Tibial nerve (tissue), 4 donors: ENCODE results near the gene RSRC1. TPM values are rescaled to one million over a fixed set of nuclear protein-coding genes. Genes with fewer than 3 reads are reported as not detected.

Source experiments
- DNase-seq, 2 donors: peaks; one replicate each; pipeline ENCODE4 v3.0.0-alpha.2; 2019; ENCODE audit warnings: low spot score in 2 of 2
- H3K27ac ChIP-seq, 4 donors: fragments of 200-600 bp; sonication (generic) in 3 of 4; one replicate each; pipeline ENCODE4 v1.5.1; 2017 to 2019; ENCODE audit warnings: mild to moderate bottlenecking in 1 of 4
- H3K27me3 ChIP-seq, 2 donors: fragments of 200-600 bp; sonication (generic) in 1 of 2; one replicate each; pipeline versions ENCODE4 v1.5.1 to v1.6.0; 2017 to 2019
- H3K36me3 ChIP-seq, 3 donors: fragments of 200-600 bp; sonication (generic); one replicate each; pipeline ENCODE4 v1.5.1; 2018 to 2019
- H3K4me1 ChIP-seq, 4 donors: fragments of 200-600 bp; sonication (generic) in 3 of 4; one replicate each; pipeline ENCODE4 v1.5.1; 2017 to 2019
- H3K4me3 ChIP-seq, 4 donors: fragments of 200-600 bp; sonication (generic) in 3 of 4; one replicate each; pipeline ENCODE4 v1.5.1; 2017 to 2019; ENCODE audit warnings: mild to moderate bottlenecking in 1 of 4, moderate library complexity in 1 of 4
- H3K9me3 ChIP-seq, 4 donors: fragments of 200-600 bp; sonication (generic) in 3 of 4; one replicate each; pipeline ENCODE4 v1.5.1; 2017 to 2019
- EP300 ChIP-seq, 2 donors: sonication (generic); formaldehyde crosslinking; IDR thresholded peaks; one replicate each; pipeline ENCODE4 v1.6.1; 2017; ENCODE audit warnings: antibody characterized with exemption in 2 of 2, mild to moderate bottlenecking in 1 of 2
- POLR2A ChIP-seq, 2 donors: fragments of 450-650 bp; IDR thresholded peaks; one replicate each; pipeline ENCODE4 v1.6.1; 2017; ENCODE audit warnings: antibody characterized with exemption in 2 of 2, mild to moderate bottlenecking in 2 of 2, moderate library complexity in 2 of 2
- WGBS, 2 donors: methylation state at CpG; one replicate each; pipeline ENCODE4 v1.1.5; 2018; 5-methylcytosine and 5-hydroxymethylcytosine counted together
- total RNA-seq, 4 donors: library from RNA; depleted of rRNA; stranded (reverse); fragments of >200 nt; gene quantifications; one replicate each; pipeline ENCODE4 v1.1.0, GENCODE V29; 2016
- TF ChIP-seq, protein P1 (sequence below), 5 experiments: fragments of 200-600 bp in 3 of 5; fragments of 450-650 bp in 2 of 5; sonication (generic) in 3 of 5; IDR thresholded peaks; one replicate each; pipeline ENCODE4 v1.5.1; 2016 to 2019; ENCODE audit warnings: antibody characterized with exemption in 5 of 5, mild to moderate bottlenecking in 3 of 5, moderate library complexity in 2 of 5

Gene RSRC1
- total RNA-seq, 4 donors from 2014 or later: 58.2 to 70.5 (median 68.6) TPM

DNA sequence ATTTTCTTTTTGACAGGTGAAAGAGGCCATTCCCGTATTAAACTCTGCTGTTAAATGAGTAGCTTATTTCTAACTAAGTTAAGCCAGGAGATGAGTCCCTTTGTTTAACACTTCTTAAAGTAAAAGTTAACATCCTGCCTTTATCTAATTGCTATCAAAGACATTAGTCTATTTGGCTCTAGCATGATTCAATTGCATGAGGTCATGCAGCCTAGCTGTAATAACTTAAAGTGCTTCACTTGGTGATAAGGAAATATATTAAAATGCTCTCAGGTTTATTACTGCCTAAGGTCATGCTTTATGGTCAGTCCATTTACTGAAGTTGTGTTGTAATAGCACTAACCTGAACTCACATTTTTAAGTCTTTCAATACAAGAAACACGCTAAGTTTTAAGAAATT, 378.8 kb downstream of the RSRC1 start:
- Histone ChIP-seq H3K9me3 (no peaks in the 10 kb centered on the region), H3K4me1 (peaks cover 0 to 5% (median 0%) of the 10 kb centered on the region in 4 donors), H3K27me3 (no peaks in the 10 kb centered on the region), H3K27ac (no peak overlapping the region), H3K4me3 (no peak overlapping the region), H3K36me3 (no peaks in the 10 kb centered on the region)
- DNase-seq: no peak
- TF ChIP-seq, protein P1, sequence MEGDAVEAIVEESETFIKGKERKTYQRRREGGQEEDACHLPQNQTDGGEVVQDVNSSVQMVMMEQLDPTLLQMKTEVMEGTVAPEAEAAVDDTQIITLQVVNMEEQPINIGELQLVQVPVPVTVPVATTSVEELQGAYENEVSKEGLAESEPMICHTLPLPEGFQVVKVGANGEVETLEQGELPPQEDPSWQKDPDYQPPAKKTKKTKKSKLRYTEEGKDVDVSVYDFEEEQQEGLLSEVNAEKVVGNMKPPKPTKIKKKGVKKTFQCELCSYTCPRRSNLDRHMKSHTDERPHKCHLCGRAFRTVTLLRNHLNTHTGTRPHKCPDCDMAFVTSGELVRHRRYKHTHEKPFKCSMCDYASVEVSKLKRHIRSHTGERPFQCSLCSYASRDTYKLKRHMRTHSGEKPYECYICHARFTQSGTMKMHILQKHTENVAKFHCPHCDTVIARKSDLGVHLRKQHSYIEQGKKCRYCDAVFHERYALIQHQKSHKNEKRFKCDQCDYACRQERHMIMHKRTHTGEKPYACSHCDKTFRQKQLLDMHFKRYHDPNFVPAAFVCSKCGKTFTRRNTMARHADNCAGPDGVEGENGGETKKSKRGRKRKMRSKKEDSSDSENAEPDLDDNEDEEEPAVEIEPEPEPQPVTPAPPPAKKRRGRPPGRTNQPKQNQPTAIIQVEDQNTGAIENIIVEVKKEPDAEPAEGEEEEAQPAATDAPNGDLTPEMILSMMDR (IDR thresholded peaks at IDR 0.05): no peak
- 33 to 46% methylated on average over 2 of the region's 2 CpGs for WGBS, 2 donors

DNA sequence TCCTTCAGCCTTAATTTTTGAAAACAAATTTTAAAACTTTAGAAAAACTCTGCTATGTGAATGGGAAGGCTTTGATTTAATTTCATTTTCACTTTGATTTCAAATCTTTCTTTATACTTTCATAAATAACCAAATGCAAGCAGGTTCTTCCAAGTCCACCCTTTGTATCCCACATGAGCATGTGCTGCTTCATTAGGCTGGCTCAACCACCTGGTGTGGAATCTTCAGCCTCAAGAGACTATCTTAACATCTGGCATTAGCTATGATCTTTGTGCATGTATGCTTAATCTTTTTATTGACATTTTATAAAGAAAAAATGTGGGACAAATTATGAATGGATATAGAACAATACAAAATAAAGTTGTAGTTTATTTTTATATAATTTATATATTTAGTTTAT, 379.3 kb downstream of the RSRC1 start:
- H3K4me3 ChIP-seq: no peak overlapping the region
- H3K9me3 ChIP-seq: no peaks in the 10 kb centered on the region
- TF ChIP-seq, protein P1 (IDR thresholded peaks at IDR 0.05): no peak
- TF ChIP-seq POLR2A (IDR thresholded peaks at IDR 0.05): no peak
- TF ChIP-seq EP300 (IDR thresholded peaks at IDR 0.05): no peak
- no peak overlapping the region for H3K27ac ChIP-seq
- no peak for DNase-seq
- H3K36me3 ChIP-seq: no peaks in the 10 kb centered on the region
- peaks cover 0 to 5% (median 0%) of the 10 kb centered on the region in 4 donors for H3K4me1 ChIP-seq
- H3K27me3 ChIP-seq: no peaks in the 10 kb centered on the region

DNA sequence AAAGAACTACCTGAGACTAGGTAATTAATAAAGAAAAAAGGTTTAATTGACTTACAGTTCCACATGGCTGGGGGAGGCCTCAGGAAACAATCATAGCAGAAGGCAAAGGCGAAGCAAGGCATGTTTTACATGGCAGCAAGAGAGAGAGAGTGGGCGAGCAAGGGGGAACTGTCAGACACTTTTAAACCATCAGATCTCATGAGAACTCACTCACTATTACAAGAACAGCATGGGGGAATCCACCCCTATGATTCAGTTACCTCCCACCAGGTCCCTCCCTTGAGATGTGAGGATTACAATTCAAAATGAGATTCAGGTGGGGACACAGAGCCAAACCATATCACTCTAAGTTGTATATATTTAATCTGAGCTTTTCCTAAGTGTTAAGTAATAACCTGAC, 382.1 kb downstream of the RSRC1 start:
- H3K9me3 ChIP-seq: no peaks in the 10 kb centered on the region
- no peak for TF ChIP-seq POLR2A (IDR thresholded peaks at IDR 0.05)
- TF ChIP-seq EP300 (IDR thresholded peaks at IDR 0.05): no peak
- TF ChIP-seq, protein P1 (IDR thresholded peaks at IDR 0.05): no peak
- 96 to 97% methylated on average over 2 of the region's 2 CpGs for WGBS, 2 donors
- no peak for DNase-seq
- no peaks in the 10 kb centered on the region for H3K27me3 ChIP-seq
- H3K27ac ChIP-seq: no peak overlapping the region
- no peak overlapping the region for H3K4me3 ChIP-seq
- peaks cover 0 to 5% (median 0%) of the 10 kb centered on the region in 4 donors for H3K4me1 ChIP-seq
- H3K36me3 ChIP-seq: no peaks in the 10 kb centered on the region

DNA sequence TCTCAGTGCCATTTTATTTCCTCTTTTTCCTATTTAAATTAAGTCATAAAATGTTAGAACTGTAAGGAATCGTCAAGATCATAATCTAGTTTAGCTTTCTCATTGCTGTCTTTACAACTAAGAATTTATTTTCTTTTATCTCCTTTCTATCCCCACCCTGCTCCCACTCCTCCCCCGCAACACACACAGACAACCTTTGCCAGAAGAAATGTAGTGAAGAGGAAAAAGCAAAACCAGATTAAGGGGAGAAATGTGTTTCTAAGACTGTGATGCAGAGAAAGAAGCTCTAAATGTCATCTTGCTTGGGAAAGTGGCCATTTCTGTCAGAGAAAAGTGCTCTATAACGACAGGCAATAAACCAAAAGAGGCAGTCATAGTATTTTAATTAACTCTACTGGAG, 382.8 kb downstream of the RSRC1 start:
- WGBS, 2 donors: 41 to 49% methylated on average over 3 of the region's 3 CpGs
- no peaks in the 10 kb centered on the region for H3K27me3 ChIP-seq
- no peaks in the 10 kb centered on the region for H3K36me3 ChIP-seq
- TF ChIP-seq POLR2A (IDR thresholded peaks at IDR 0.05) (no peak), EP300 (IDR thresholded peaks at IDR 0.05) (no peak)
- TF ChIP-seq, protein P1 (IDR thresholded peaks at IDR 0.05): no peak
- peaks cover 0 to 5% (median 0%) of the 10 kb centered on the region in 4 donors for H3K4me1 ChIP-seq
- no peak overlapping the region for H3K27ac ChIP-seq
- no peak overlapping the region for H3K4me3 ChIP-seq
- no peaks in the 10 kb centered on the region for H3K9me3 ChIP-seq
- DNase-seq: no peak

DNA sequence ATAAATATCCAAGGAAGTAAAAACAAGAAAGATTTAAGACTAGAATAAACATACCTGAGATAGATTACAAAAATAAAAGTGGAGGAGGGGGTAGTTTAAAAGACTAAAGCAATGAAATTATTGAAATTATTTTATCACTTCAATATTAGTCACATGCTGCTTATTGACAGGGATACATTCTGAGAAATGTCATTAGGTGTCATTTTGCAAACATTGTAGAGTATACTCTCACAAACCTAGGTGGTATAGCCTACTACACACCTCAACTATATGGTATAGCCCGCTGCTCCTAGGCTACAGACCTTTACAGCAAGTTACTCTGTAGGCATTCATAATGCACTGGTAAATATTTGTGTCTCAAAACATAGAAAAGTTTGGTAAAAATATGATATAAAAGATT, 384.0 kb downstream of the RSRC1 start:
- DNase-seq: no peak
- peaks cover 0 to 1% (median 0%) of the 10 kb centered on the region in 4 donors for H3K4me1 ChIP-seq
- 95 to 97% methylated on average over 1 of the region's 1 CpG for WGBS, 2 donors
- no peaks in the 10 kb centered on the region for H3K36me3 ChIP-seq
- no peak overlapping the region for H3K4me3 ChIP-seq
- no peak overlapping the region for H3K27ac ChIP-seq
- H3K27me3 ChIP-seq: no peaks in the 10 kb centered on the region
- no peak for TF ChIP-seq POLR2A (IDR thresholded peaks at IDR 0.05)
- TF ChIP-seq, protein P1 (IDR thresholded peaks at IDR 0.05): no peak
- TF ChIP-seq EP300 (IDR thresholded peaks at IDR 0.05): no peak
- peaks cover 0 to 6% (median 2%) of the 10 kb centered on the region in 4 donors for H3K9me3 ChIP-seq
